HepG2 (cell line): ENCODE results near the gene HYAL1.

Experiments used
- DNMT1 ChIP-seq: sonication (generic); formaldehyde crosslinking; IDR thresholded peaks from 2 replicates; pipeline ENCODE4 v1.5.1; 2020; ENCODE audit warnings: mild to moderate bottlenecking, missing genetic modification reagents
- ERF ChIP-seq: IDR thresholded peaks from 2 replicates; pipeline ENCODE4 v1.6.1; 2018; ENCODE audit warnings: missing biosample characterization, missing genetic modification reagents
- HCFC1 ChIP-seq: fragments of 150-350 bp; IDR thresholded peaks from 2 replicates; pipeline ENCODE4 v1.6.1; 2014; ENCODE audit warnings: low read depth, low read length
- HMG20A ChIP-seq: IDR thresholded peaks from 2 replicates; pipeline ENCODE4 v1.6.1; 2016; ENCODE audit warnings: borderline replicate concordance
- KMT2B ChIP-seq: IDR thresholded peaks from 2 replicates; pipeline ENCODE4 v1.6.1; 2016; ENCODE audit warnings: missing genetic modification reagents, missing compliant biosample characterization
- MAFF ChIP-seq: IDR thresholded peaks from 2 replicates; pipeline ENCODE4 v1.6.1; 2011; ENCODE audit warnings: low read depth, low read length, improper control_type of control experiment
- MAFK ChIP-seq, 2 experiments: IDR thresholded peaks in 1 of 2; conservative IDR thresholded peaks in 1 of 2; 2 replicates each; pipeline ENCODE4 v1.6.1; 2011; ENCODE audit warnings: improper control_type of control experiment in 2 of 2, low read length in 2 of 2
- MEIS1 ChIP-seq: sonication (generic); formaldehyde crosslinking; IDR thresholded peaks from 2 replicates; pipeline ENCODE4 v1.9.0; 2021; ENCODE audit warnings: mild to moderate bottlenecking, missing genetic modification reagents, moderate library complexity, borderline replicate concordance
- MLX ChIP-seq: IDR thresholded peaks from 2 replicates; pipeline ENCODE4 v1.6.1; 2016
- RAD21 ChIP-seq: fragments of 450-650 bp; formaldehyde crosslinking; IDR thresholded peaks from 2 replicates; pipeline ENCODE4 v1.5.0; 2020; ENCODE audit warnings: mild to moderate bottlenecking
- ZFP36L2 ChIP-seq: sonication (generic); formaldehyde crosslinking; IDR thresholded peaks from 2 replicates; pipeline ENCODE4 v1.4.0; 2020; ENCODE audit warnings: missing genetic modification reagents
- ZNF225 ChIP-seq: sonication (generic); formaldehyde crosslinking; IDR thresholded peaks from 2 replicates; pipeline ENCODE4 v1.4.0; 2020; ENCODE audit warnings: mild to moderate bottlenecking, missing genetic modification reagents
- ZNF280D ChIP-seq: sonication (generic); formaldehyde crosslinking; IDR thresholded peaks from 2 replicates; pipeline ENCODE4 v1.5.1; 2020; ENCODE audit warnings: mild to moderate bottlenecking, missing genetic modification reagents
- ZNF576 ChIP-seq: sonication (generic); formaldehyde crosslinking; IDR thresholded peaks from 2 replicates; pipeline ENCODE4 v1.4.0; 2020; ENCODE audit warnings: mild to moderate bottlenecking, missing genetic modification reagents

GRCh38 chr3:50314342-50314741 is 11.0 kb upstream of the HYAL1 start:
- TF ChIP-seq MAFF = no peak
- no peak for TF ChIP-seq ERF (CRISPR knock-in tag)
- no peak for TF ChIP-seq RAD21
- TF ChIP-seq KMT2B = no peak
- TF ChIP-seq ZNF280D (CRISPR knock-in tag) = no peak
- TF ChIP-seq MEIS1 (CRISPR knock-in tag) = no peak
- no peak for TF ChIP-seq HCFC1
- TF ChIP-seq ZNF225 (CRISPR knock-in tag) = no peak
- TF ChIP-seq MAFK (conservative IDR thresholded peaks at IDR 0.05 in 1 of 2, IDR thresholded peaks at IDR 0.05 in 1 of 2; ENCODE audit: low read length in 2 of 2) = no peak
- TF ChIP-seq DNMT1 (CRISPR knock-in tag) = no peak
- no peak for TF ChIP-seq MLX (CRISPR knock-in tag)
- no peak for TF ChIP-seq ZNF576 (CRISPR knock-in tag)
- no peak for TF ChIP-seq ZFP36L2 (CRISPR knock-in tag)
- TF ChIP-seq HMG20A = no peak
